Neuronal stem cell (in vitro differentiated cells): ENCODE results near the gene ZNF488.

Source experiments
- DNase-seq: peaks from one replicate; pipeline ENCODE4 v3.0.0-alpha.2; 2013; ENCODE audit warnings: low spot score
- H2AFZ ChIP-seq: one replicate; pipeline ENCODE4 v1.6.1; 2013; ENCODE audit warnings: mild to moderate bottlenecking, low read length, inconsistent platforms
- H2AK5ac ChIP-seq: 2 replicates; pipeline ENCODE4 v1.6.1; 2013; ENCODE audit warnings: low read depth, mild to moderate bottlenecking, inconsistent platforms, low read length, moderate library complexity, mixed read lengths
- H2BK120ac ChIP-seq: 2 replicates; pipeline ENCODE4 v1.6.1; 2013; ENCODE audit warnings: low read depth, mild to moderate bottlenecking, inconsistent platforms, low read length, moderate library complexity, mixed read lengths
- H2BK12ac ChIP-seq: one replicate; pipeline ENCODE4 v1.6.1; 2013; ENCODE audit warnings: low read length, inconsistent platforms
- H2BK15ac ChIP-seq: 2 replicates; pipeline ENCODE4 v1.6.1; 2013; ENCODE audit warnings: mild to moderate bottlenecking, low read length, inconsistent platforms, mixed read lengths
- H2BK5ac ChIP-seq: one replicate; pipeline ENCODE4 v1.6.1; 2013; ENCODE audit warnings: inconsistent platforms, mild to moderate bottlenecking, low read length, moderate library complexity
- H3K14ac ChIP-seq: one replicate; pipeline ENCODE4 v1.6.1; 2013; ENCODE audit warnings: low read length, inconsistent platforms
- H3K18ac ChIP-seq: 2 replicates; pipeline ENCODE4 v1.6.1; 2013; ENCODE audit warnings: low read length, inconsistent platforms
- H3K23ac ChIP-seq: 2 replicates; pipeline ENCODE4 v1.6.1; 2013; ENCODE audit warnings: low read depth, mild to moderate bottlenecking, mixed read lengths, low read length, inconsistent platforms; ENCODE audit not compliant: poor library complexity
- H3K27ac ChIP-seq: replicated peaks from 3 replicates; pipeline ENCODE4 v1.5.1; 2013; ENCODE audit warnings: low read length, inconsistent platforms
- H3K27me3 ChIP-seq, 3 experiments: 2 replicates each; pipeline ENCODE4 v1.6.1; 2013; ENCODE audit warnings: low read length in 3 of 3, mild to moderate bottlenecking in 2 of 3, inconsistent platforms in 1 of 3, low read depth in 1 of 3, mixed read lengths in 1 of 3, moderate library complexity in 1 of 3; ENCODE audit not compliant: control insufficient read depth in 3 of 3, insufficient read depth in 3 of 3
- H3K36me3 ChIP-seq, 2 donors: replicated peaks in 1 of 2; 2 replicates each; pipeline ENCODE4 v1.6.1; 2013; ENCODE audit warnings: low read length in 2 of 2; ENCODE audit not compliant: control insufficient read depth in 2 of 2, insufficient read depth in 2 of 2
- H3K4ac ChIP-seq: 2 replicates; pipeline ENCODE4 v1.6.1; 2013; ENCODE audit warnings: inconsistent platforms, mild to moderate bottlenecking, low read length, moderate library complexity
- H3K4me1 ChIP-seq, 2 donors: 1 replicate in 1 of 2; 2 replicates in 1 of 2; pipeline ENCODE4 v1.6.1; 2013; ENCODE audit warnings: low read length in 2 of 2, low read depth in 1 of 2; ENCODE audit not compliant: control insufficient read depth in 2 of 2, insufficient read depth in 1 of 2
- H3K4me2 ChIP-seq: one replicate; pipeline ENCODE4 v1.6.1; 2013; ENCODE audit warnings: mild to moderate bottlenecking, low read length, inconsistent platforms; ENCODE audit not compliant: insufficient read depth, poor library complexity, severe bottlenecking
- H3K4me3 ChIP-seq, 2 donors: 2 replicates each; pipeline ENCODE4 v1.5.1; 2013; ENCODE audit warnings: low read length in 2 of 2, mild to moderate bottlenecking in 2 of 2, inconsistent platforms in 1 of 2, moderate library complexity in 1 of 2
- H3K79me1 ChIP-seq: one replicate; pipeline ENCODE4 v1.6.1; 2013; ENCODE audit warnings: low read depth, mild to moderate bottlenecking, inconsistent platforms, low read length, moderate library complexity
- H3K9ac ChIP-seq: one replicate; pipeline ENCODE4 v1.6.1; 2013; ENCODE audit warnings: mild to moderate bottlenecking, low read depth, low read length, inconsistent platforms; ENCODE audit not compliant: poor library complexity
- H3K9me3 ChIP-seq, 2 donors: replicated peaks in 1 of 2; 2 replicates each; pipeline versions ENCODE3 to v1.6.1; 2013; ENCODE audit warnings: low read length in 2 of 2, mild to moderate bottlenecking in 2 of 2, inconsistent platforms in 1 of 2, low read depth in 1 of 2, mixed read lengths in 1 of 2, moderate library complexity in 1 of 2; ENCODE audit not compliant: control insufficient read depth in 2 of 2, insufficient read depth in 1 of 2
- H4K8ac ChIP-seq: one replicate; pipeline ENCODE4 v1.6.1; 2013; ENCODE audit warnings: low read depth, mild to moderate bottlenecking, inconsistent platforms, low read length, moderate library complexity
- H4K91ac ChIP-seq: one replicate; pipeline ENCODE4 v1.6.1; 2013; ENCODE audit warnings: low read length, low read depth, mild to moderate bottlenecking, inconsistent platforms; ENCODE audit not compliant: poor library complexity
- WGBS, 2 donors: extraction: QIAGEN DNeasy Blood & Tissue Kit; methylation state at CpG; one replicate each; pipeline ENCODE4 v1.1.7; 2013; ENCODE audit warnings: missing lambda C conversion rate in 2 of 2, mixed read lengths in 1 of 2; ENCODE audit not compliant: insufficient read length in 2 of 2, insufficient replicate concordance in 1 of 2; ENCODE audit errors: extremely low coverage in 2 of 2; 5-methylcytosine and 5-hydroxymethylcytosine counted together

ZNF488 gene

DNA sequence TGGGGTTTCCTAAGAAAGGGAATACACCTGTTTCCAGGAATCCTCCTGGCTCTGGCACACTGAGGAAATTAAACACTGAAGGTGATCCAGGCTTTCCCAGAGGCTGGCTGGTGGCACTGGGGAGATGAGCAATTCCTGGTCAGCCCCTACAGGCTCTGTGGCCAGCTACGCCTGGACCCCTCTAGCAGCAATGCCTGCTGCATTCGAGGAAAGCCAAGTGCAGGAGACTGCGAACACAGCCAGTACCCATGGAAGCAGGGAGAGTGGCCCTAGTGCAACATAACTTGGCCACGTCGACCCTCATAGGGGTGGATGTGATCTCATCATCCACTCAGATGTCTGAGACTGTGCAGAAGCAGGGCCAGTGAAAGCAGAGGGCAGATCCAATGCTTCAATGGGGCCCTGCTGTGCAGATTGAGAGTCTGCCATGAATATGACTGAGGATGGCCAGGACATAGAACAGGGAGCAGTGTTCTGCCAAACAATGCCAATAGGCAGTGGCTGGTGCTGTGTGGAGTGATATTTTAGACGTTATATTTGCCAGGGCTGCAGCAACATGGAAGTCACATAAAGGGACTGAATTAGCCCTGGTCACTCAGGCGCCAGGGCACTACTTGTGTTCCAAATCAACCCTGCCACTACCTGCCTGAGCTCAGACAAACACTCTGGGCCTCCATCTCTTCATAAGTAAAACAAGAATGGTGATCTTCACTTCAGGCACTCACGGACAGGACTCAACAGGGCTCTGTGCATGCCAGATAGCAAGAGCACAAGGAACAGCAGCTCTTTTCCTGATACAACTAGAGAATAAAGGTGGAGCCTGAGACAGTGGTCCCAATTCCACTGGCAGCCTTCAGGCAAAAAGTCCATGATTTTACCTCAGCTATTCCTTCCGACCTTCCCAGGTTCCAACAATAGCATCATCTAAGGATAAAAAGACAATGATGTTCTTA lies 2.4 kb downstream of the ZNF488 start:
- H3K27me3 ChIP-seq: peaks cover 0 to 39% (median 20%) of the 10 kb centered on the region in 3 experiments
- no peak overlapping the region for H3K27ac ChIP-seq
- no peak overlapping the region for H2AFZ ChIP-seq
- H3K4me1 ChIP-seq: peaks cover 0 to 3% of the 10 kb centered on the region in 2 donors
- H4K91ac ChIP-seq: no peak overlapping the region
- no peaks in the 10 kb centered on the region for H3K9me3 ChIP-seq
- H3K4me3 ChIP-seq: no peak overlapping the region
- no peak overlapping the region for H3K14ac ChIP-seq
- H3K23ac ChIP-seq: no peak overlapping the region
- H2BK15ac ChIP-seq: no peak overlapping the region
- no peak overlapping the region for H3K9ac ChIP-seq
- H3K36me3 ChIP-seq: no peaks in the 10 kb centered on the region
- DNase-seq: no peak
- WGBS, 2 donors: no CpG with 5 or more reads among the region's 9 CpGs
- no peak overlapping the region for H4K8ac ChIP-seq
- H2BK12ac ChIP-seq: no peak overlapping the region
- no peak overlapping the region for H3K4ac ChIP-seq
- H3K79me1 ChIP-seq: no peaks in the 10 kb centered on the region
- H2BK5ac ChIP-seq: no peak overlapping the region
- no peak overlapping the region for H2BK120ac ChIP-seq
- no peak overlapping the region for H3K4me2 ChIP-seq
- H2AK5ac ChIP-seq: no peak overlapping the region
- no peak overlapping the region for H3K18ac ChIP-seq

DNA sequence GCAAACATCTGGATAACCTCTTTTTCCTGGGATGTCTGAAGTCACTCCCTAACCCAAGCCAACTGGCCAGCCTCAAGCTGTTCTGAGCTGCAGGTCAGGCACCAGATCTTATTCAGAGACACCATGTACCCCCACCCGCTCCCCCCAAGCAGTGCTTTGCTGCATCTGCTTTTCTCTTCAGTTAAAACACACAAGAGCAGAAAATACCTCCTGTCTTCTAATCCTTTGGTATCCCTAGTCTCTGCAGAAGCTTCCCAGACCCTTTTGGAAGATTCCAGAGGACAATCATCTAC lies 3.0 kb downstream of the ZNF488 start:
- Histone ChIP-seq H2BK12ac (no peak overlapping the region), H2AFZ (no peak overlapping the region), H3K4me1 (peaks cover 0 to 3% of the 10 kb centered on the region in 2 donors), H3K14ac (no peak overlapping the region), H3K9ac (no peak overlapping the region), H3K79me1 (no peaks in the 10 kb centered on the region), H2AK5ac (no peak overlapping the region), H3K4me2 (no peak overlapping the region), H3K36me3 (no peaks in the 10 kb centered on the region), H3K23ac (no peak overlapping the region), H4K8ac (no peak overlapping the region), H3K18ac (no peak overlapping the region), H3K4ac (no peak overlapping the region), H2BK5ac (no peak overlapping the region), H3K9me3 (no peaks in the 10 kb centered on the region), H3K27ac (no peak overlapping the region), H2BK120ac (no peak overlapping the region), H3K4me3 (no peak overlapping the region), H4K91ac (no peak overlapping the region), H2BK15ac (no peak overlapping the region), H3K27me3 (peaks cover 0 to 39% (median 18%) of the 10 kb centered on the region in 3 experiments)
- WGBS, 2 donors: no CpG with 5 or more reads among the region's 1 CpG
- DNase-seq: no peak

DNA sequence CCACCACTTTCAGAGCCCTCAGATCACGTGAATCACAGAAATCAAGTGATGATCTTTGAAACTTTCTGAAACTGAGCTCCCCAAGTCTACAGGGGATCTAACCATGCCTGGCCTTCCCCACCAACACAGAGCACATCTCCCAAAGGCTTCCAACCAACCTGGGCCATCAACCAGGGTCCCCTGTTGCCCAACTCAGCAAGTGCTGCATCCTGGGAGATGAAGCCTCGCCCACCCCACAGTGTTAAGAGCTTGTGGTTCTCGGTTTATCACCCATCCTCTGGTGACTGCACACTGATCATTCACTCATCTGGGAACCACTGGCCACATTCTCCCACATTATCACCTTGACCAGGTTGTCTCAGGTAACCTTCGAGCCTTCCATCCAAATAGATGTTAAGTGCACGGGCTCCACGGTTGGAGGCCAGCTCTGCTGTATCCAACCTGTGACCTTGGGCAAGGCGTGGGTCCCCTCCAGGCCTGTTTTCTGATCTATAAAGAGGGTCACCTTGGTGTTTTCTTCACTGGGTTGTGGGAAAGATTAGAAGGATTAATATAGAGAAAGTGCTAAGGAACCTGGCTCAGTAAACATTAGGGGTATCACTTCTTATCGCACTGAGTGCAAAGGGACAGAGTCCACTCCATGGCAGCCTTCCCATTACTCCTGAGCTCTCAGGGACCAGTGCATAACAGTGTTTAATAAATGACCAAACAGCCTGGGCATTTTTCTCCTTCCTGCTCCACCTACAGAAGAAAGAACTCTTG lies 3.6 kb downstream of the ZNF488 start:
- no peaks in the 10 kb centered on the region for H3K79me1 ChIP-seq
- H2AK5ac ChIP-seq: no peak overlapping the region
- H2BK15ac ChIP-seq: no peak overlapping the region
- H3K18ac ChIP-seq: no peak overlapping the region
- no peak for DNase-seq
- H3K27me3 ChIP-seq: peaks cover 0 to 38% (median 17%) of the 10 kb centered on the region in 3 experiments
- H3K14ac ChIP-seq: no peak overlapping the region
- no peak overlapping the region for H3K9ac ChIP-seq
- no peak overlapping the region for H2BK120ac ChIP-seq
- H2BK5ac ChIP-seq: no peak overlapping the region
- H3K4me2 ChIP-seq: no peak overlapping the region
- no peaks in the 10 kb centered on the region for H3K36me3 ChIP-seq
- H3K27ac ChIP-seq: no peak overlapping the region
- H3K23ac ChIP-seq: no peak overlapping the region
- no peaks in the 10 kb centered on the region for H3K9me3 ChIP-seq
- H2BK12ac ChIP-seq: no peak overlapping the region
- no peak overlapping the region for H4K91ac ChIP-seq
- WGBS, 2 donors: no CpG with 5 or more reads among the region's 8 CpGs
- H2AFZ ChIP-seq: no peak overlapping the region
- H3K4me3 ChIP-seq: no peak overlapping the region
- no peak overlapping the region for H4K8ac ChIP-seq
- H3K4me1 ChIP-seq: peaks cover 0 to 3% of the 10 kb centered on the region in 2 donors
- H3K4ac ChIP-seq: no peak overlapping the region

DNA sequence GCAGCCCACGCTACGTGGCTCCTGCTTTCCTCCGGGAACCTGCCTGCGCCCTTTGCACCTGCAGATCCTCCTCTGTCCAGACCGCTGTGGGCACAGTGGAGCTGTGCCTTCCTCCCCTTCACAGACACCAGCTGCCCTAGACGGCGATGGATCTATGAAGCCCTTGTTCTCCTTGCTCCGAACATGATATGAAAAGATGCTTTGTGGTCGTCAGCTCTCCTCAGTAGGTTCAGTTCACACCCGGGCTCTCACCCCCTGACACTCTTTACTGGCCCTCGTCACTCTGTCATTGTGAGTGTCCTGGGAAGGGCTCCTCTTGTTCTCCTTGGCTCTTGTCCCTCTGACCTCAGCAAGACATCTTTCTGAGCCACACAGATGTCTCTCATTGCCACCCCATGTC lies 4.2 kb downstream of the ZNF488 start:
- WGBS, 2 donors: no CpG with 5 or more reads among the region's 11 CpGs
- no peaks in the 10 kb centered on the region for H3K9me3 ChIP-seq
- H2BK15ac ChIP-seq: no peak overlapping the region

More for the DNA sequence above, 4.2 kb downstream of the ZNF488 start:
- Histone ChIP-seq H2BK5ac (no peak overlapping the region), H2AFZ (no peak overlapping the region), H3K18ac (no peak overlapping the region), H3K4ac (no peak overlapping the region), H3K9ac (no peak overlapping the region), H3K4me1 (peaks cover 0 to 3% of the 10 kb centered on the region in 2 donors), H3K79me1 (no peaks in the 10 kb centered on the region), H3K36me3 (no peaks in the 10 kb centered on the region), H2BK12ac (no peak overlapping the region), H2BK120ac (no peak overlapping the region), H3K23ac (peak overlapping the region; percentile 61), H3K14ac (no peak overlapping the region), H4K8ac (no peak overlapping the region), H3K27me3 (peaks cover 0 to 32% (median 14%) of the 10 kb centered on the region in 3 experiments), H3K27ac (no peak overlapping the region), H3K4me2 (no peak overlapping the region), H2AK5ac (peak overlapping the region; percentile 26), H4K91ac (no peak overlapping the region), H3K4me3 (no peak overlapping the region)
- no peak for DNase-seq
